Measurements from ENCODE around the gene AP1M1.

Gene AP1M1

DNA sequence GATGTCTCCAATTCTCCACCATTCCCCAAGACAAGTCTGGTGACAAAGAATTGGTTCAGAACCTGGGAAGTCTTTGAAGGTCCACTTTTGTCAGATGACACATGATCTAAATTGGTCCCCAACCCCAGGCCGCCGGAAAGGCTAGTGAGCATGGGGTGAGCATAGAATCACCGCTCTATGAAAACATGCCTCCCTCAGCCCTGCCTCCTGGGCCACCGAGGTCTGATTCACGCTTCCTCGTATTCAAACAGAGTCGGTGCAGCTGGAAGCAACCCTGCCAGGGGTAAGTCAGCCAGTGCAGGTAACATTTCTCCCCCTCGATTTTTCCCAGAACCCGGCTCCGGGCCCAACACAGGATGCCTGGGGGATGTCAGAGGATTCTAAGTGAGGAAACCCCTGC lies 93.0 kb downstream of the AP1M1 start:
- TF ChIP-seq ZNF274 (IDR thresholded peaks at IDR 0.05; ENCODE audit: low read depth, low read length): no peak
- no peak for TF ChIP-seq SUZ12 (IDR thresholded peaks at IDR 0.05; ENCODE audit: extremely low read depth, insufficient read depth, insufficient read length)
- no peak for TF ChIP-seq YY1 (IDR thresholded peaks at IDR 0.05; ENCODE audit: insufficient read depth, insufficient read length)
- Histone ChIP-seq H3K4me3 (ENCODE audit: insufficient read length, low read depth) (no peak overlapping the region), H3K4me1 (ENCODE audit: insufficient read depth, insufficient read length) (peaks cover 10% of the 10 kb centered on the region), H3K36me3 (ENCODE audit: insufficient read depth, insufficient read length, low read length) (no peaks in the 10 kb centered on the region), H3K9ac (ENCODE audit: insufficient read length, low read depth) (no peak overlapping the region), H3K9me3 (ENCODE audit: insufficient read depth, low read length) (no peaks in the 10 kb centered on the region), H3K27me3 (ENCODE audit: insufficient read depth, insufficient read length) (no peaks in the 10 kb centered on the region)
- DNase-seq (ENCODE audit: low read depth, low spot score): no peak

DNA sequence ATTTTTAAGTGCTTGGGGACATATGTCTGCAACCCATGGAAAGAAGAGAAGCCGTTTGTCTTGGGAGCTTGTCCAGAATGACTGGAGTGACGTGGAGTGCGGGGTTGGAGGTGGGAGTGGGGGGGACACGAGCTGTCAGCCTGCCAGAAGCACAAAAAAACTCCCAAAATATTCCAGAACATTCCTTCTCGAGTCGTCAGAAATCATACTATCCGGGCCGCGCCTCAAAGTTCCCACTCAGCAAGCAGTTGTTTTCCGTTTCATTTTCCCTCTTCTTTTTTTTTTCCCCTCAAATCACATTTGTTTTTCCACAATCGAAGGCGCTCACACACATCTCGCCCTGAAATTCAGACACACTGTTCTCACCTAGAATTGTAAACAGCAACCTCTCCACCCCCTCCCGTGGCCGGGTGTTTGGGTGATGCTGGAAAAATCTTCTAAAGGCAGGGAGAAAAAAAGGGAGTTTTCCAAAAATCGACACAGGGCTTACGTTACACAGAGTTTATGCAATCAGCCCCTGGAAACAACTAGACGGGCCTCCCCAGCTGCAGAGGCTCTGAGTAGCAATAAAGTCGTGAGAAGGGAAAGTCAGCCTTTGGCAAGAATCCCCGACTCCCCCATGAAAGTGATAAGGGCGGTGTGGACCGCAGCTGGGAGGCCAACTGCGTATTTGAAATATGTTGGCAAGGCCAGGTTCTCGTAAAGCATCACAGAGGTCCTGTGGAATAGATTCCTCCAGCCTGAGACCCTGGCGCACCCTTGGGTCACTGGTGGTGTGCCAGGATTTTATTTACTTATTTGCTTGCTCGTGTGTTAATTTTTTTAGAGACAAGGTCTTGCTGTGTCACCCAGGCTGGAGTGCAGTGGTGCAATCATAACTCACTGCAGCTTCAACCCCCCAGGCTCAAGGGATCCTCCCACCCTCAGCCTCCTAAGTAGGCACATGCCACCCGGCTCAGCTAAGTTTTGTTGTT lies 95.7 kb downstream of the AP1M1 start:
- H3K4me3 ChIP-seq (ENCODE audit: insufficient read length, low read depth): no peak overlapping the region

DNA sequence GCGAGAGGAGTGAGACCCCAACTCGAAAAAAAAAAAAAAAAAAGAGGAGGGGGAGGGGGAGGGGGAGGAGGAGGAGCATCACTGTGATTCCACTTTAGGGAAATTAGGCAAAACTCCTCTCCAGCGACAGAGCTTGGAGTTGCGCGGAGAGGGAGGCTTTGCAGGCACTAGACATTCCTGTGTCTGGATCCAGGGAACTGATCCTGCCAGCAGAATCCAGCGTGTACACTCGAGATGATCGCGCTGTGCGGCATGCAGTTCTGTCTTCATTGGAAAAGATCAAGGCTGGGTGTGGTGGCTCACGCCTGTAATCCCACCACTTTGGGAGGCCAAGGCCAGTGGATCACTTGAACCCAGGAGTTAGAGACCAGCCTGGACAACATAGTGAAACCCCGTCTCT lies 97.3 kb downstream of the AP1M1 start:
- Histone ChIP-seq H3K4me3 (ENCODE audit: insufficient read length, low read depth) (no peak overlapping the region), H3K4me1 (ENCODE audit: insufficient read depth, insufficient read length) (peaks cover 4% of the 10 kb centered on the region), H3K9me3 (ENCODE audit: insufficient read depth, low read length) (no peaks in the 10 kb centered on the region), H3K9ac (ENCODE audit: insufficient read length, low read depth) (no peak overlapping the region), H3K36me3 (ENCODE audit: insufficient read depth, insufficient read length, low read length) (no peaks in the 10 kb centered on the region), H3K27me3 (ENCODE audit: insufficient read depth, insufficient read length) (no peaks in the 10 kb centered on the region)
- no peak for TF ChIP-seq YY1 (IDR thresholded peaks at IDR 0.05; ENCODE audit: insufficient read depth, insufficient read length)
- no peak for TF ChIP-seq ZNF274 (IDR thresholded peaks at IDR 0.05; ENCODE audit: low read depth, low read length)
- TF ChIP-seq SUZ12 (IDR thresholded peaks at IDR 0.05; ENCODE audit: extremely low read depth, insufficient read depth, insufficient read length): no peak
- DNase-seq (ENCODE audit: low read depth, low spot score): no peak

More for the DNA sequence above, 95.7 kb downstream of the AP1M1 start:
- no peak overlapping the region for H3K9ac ChIP-seq (ENCODE audit: insufficient read length, low read depth)
- no peak for DNase-seq (ENCODE audit: low read depth, low spot score)
- H3K4me1 ChIP-seq (ENCODE audit: insufficient read depth, insufficient read length): peaks cover 4% of the 10 kb centered on the region
- no peaks in the 10 kb centered on the region for H3K27me3 ChIP-seq (ENCODE audit: insufficient read depth, insufficient read length)
- TF ChIP-seq SUZ12 (IDR thresholded peaks at IDR 0.05; ENCODE audit: extremely low read depth, insufficient read depth, insufficient read length): no peak
- TF ChIP-seq ZNF274 (IDR thresholded peaks at IDR 0.05; ENCODE audit: low read depth, low read length): no peak
- TF ChIP-seq YY1 (IDR thresholded peaks at IDR 0.05; ENCODE audit: insufficient read depth, insufficient read length): no peak
- no peaks in the 10 kb centered on the region for H3K36me3 ChIP-seq (ENCODE audit: insufficient read depth, insufficient read length, low read length)
- no peaks in the 10 kb centered on the region for H3K9me3 ChIP-seq (ENCODE audit: insufficient read depth, low read length)

Data from NT2/D1 (cell line).